Measurements from ENCODE around the gene MMAA.
"Not testable (repeated sequence)": the region's sequence is repeated elsewhere in the genome, so short reads cannot be mapped to it uniquely, and the experiment has no call there.

Gene MMAA

DNA sequence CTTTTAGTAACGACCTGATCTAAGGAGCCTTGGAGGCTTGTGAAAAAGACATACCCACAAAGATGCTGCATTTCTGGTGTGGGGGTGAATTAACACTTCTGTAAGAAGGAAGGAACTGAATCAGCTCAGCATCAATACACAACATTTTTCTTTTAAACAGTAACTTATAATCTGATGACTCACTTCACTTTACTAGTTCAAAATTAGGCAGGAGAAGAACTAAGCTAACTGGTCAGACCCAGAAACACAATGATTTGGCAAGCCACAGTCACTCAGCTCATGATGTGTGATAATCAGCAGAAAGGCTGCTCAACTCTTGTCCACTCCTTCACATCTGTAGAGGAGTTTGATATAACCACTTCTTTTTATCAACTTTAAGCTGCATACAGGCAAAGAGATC lies 4.6 kb downstream of the MMAA start:
- no peak for DNase-seq (ENCODE audit: low read depth, low spot score)
- Histone ChIP-seq H3K36me3 (ENCODE audit: insufficient read depth, low read length) (peaks cover 3% of the 10 kb centered on the region; the same call in 1 of the 2 replicates), H3K27ac (no peak overlapping the region), H3K9ac (ENCODE audit: insufficient read length) (no peak overlapping the region), H3K4me3 (no peak overlapping the region), H3K9me3 (ENCODE audit: low read depth, low read length) (no peaks in the 10 kb centered on the region)
- TF ChIP-seq EZH2 (IDR thresholded peaks at IDR 0.05), result no peak
- no peak for TF ChIP-seq FOXP2 (optimal IDR thresholded peaks at IDR 0.05; ENCODE audit: control extremely low read depth, extremely low read length, insufficient read depth)
- TF ChIP-seq POLR2AphosphoS5 (IDR thresholded peaks at IDR 0.05; ENCODE audit: borderline replicate concordance, low read depth, low read length), result no peak

DNA sequence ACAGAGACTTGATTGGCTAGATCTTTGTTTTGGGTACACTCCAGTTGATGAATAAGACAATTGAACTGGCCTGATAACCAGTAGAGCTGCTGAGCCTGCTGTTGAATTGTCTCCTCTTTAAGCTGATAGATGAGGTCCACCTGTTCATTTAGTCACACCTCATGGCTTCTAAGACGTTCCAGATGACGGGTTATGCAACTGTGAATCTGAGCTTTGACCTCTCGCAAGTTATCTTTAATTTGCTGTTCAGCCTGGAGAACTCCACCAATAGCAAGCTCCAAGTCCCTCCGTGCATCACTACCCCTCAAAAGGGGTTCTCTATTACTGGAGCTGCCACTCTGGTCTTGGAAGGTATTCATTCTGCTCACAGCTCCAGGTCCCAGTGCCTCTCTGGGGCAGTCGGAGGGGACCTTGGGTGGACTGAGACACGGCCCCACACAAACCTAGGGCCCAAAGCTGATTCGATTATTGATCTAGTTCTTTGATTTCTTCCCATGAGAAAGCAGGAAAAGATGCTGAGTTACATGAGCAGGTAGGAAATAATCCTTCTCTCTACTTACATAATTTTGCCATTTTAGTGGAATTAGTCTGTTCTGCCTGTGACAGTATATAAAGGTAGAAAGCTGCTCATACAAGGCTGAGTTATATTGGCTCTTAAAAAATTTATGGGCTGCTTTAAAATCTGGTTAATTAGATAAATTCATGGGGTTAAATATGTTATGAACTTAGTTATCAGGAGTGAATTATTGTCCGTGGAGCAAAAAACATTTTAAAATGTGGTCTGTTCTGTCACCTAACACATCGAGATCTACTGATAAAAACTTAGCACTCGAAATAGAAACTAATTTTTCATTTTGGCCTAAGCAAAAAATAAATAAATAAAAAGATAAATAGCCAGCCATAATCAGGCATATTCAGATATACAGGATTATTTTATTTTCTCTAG lies 6.8 kb downstream of the MMAA start:
- Histone ChIP-seq H3K4me3 (no peak overlapping the region), H3K9me3 (ENCODE audit: low read depth, low read length) (no peaks in the 10 kb centered on the region), H3K27ac (no peak overlapping the region), H3K36me3 (ENCODE audit: insufficient read depth, low read length) (peaks cover 3% of the 10 kb centered on the region; the same call in 1 of the 2 replicates), H3K9ac (ENCODE audit: insufficient read length) (no peak overlapping the region)
- DNase-seq (ENCODE audit: low read depth, low spot score), result no peak
- TF ChIP-seq FOXP2 (optimal IDR thresholded peaks at IDR 0.05; ENCODE audit: control extremely low read depth, extremely low read length, insufficient read depth) (no peak), EZH2 (IDR thresholded peaks at IDR 0.05) (no peak), POLR2AphosphoS5 (IDR thresholded peaks at IDR 0.05; ENCODE audit: borderline replicate concordance, low read depth, low read length) (no peak)

DNA sequence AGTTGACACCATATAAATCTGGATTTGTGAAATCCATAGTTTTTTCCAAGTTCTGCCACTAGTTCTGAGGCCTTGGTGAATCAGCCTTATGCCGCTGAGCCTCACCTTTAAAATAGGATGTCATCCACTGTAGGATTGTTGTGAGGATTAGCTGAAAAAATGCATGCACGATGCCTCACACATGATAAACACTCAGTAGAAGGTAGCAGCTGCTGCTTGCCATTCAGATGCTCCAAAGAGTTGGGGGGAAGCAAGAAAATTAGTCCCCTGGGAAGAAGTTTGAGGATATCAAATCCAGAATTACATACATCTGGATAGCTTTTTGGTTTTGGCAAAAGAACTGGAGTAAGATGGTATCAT lies 7.4 kb downstream of the MMAA start:
- no peak overlapping the region for H3K9ac ChIP-seq (ENCODE audit: insufficient read length)
- no peak for DNase-seq (ENCODE audit: low read depth, low spot score)
- peaks cover under 1% of the 10 kb centered on the region; the same call in 1 of the 2 replicates for H3K36me3 ChIP-seq (ENCODE audit: insufficient read depth, low read length)
- TF ChIP-seq FOXP2 (optimal IDR thresholded peaks at IDR 0.05; ENCODE audit: control extremely low read depth, extremely low read length, insufficient read depth) (no peak), EZH2 (IDR thresholded peaks at IDR 0.05) (no peak), POLR2AphosphoS5 (IDR thresholded peaks at IDR 0.05; ENCODE audit: borderline replicate concordance, low read depth, low read length) (no peak)
- H3K4me3 ChIP-seq, result no peak overlapping the region
- no peak overlapping the region for H3K27ac ChIP-seq
- H3K9me3 ChIP-seq (ENCODE audit: low read depth, low read length), result no peaks in the 10 kb centered on the region

DNA sequence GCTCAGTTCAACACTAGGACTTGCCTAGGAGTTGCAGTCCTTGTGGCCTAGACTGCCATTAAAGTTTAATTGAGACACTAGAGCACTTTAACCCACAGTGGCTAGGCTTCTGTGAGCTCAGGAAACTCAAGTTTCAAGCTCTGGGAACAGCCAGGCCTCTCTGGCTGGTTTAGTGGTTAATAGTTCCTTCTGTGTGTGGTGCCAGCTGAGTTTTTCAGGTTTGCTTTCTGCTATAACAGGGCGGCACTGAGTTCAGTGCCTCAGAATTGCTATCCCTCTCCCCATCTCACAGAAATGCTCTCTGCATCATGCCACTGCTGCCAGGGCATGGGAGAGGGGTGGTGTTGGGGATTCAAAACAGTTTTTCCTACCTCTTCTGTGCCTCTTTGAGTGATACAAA lies 15.9 kb downstream of the MMAA start:
- TF ChIP-seq EZH2 (IDR thresholded peaks at IDR 0.05), result no peak
- no peak for TF ChIP-seq FOXP2 (optimal IDR thresholded peaks at IDR 0.05; ENCODE audit: control extremely low read depth, extremely low read length, insufficient read depth)
- TF ChIP-seq POLR2AphosphoS5 (IDR thresholded peaks at IDR 0.05; ENCODE audit: borderline replicate concordance, low read depth, low read length), result no peak
- Histone ChIP-seq H3K9me3 (ENCODE audit: low read depth, low read length) (no peaks in the 10 kb centered on the region), H3K36me3 (ENCODE audit: insufficient read depth, low read length) (peaks cover 7% of the 10 kb centered on the region; the same call in 1 of the 2 replicates), H3K9ac (ENCODE audit: insufficient read length) (no peak overlapping the region), H3K4me3 (no peak overlapping the region), H3K27ac (no peak overlapping the region)
- no peak for DNase-seq (ENCODE audit: low read depth, low spot score)

DNA sequence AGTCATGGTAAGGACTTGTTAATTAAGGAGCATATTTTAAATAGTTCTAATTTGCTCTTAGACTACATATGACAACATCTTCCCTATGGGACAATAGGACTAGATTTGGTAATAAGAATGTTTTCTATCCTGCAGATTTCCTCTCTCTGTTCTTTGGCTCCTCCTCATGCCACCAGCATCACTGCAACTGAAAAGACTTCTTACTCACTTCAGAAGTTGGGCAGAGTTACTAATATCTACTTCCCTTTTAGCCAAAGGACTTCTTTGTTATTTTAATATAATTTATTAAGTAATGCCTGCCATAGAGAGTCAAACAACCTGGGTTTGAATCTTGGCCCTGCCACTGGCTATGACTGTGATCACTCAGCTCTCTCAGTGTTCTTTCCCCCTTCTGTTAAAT lies 16.4 kb downstream of the MMAA start:
- H3K27ac ChIP-seq, result no peak overlapping the region
- H3K36me3 ChIP-seq (ENCODE audit: insufficient read depth, low read length), result peaks cover 8% of the 10 kb centered on the region; the same call in 1 of the 2 replicates
- H3K4me3 ChIP-seq, result no peak overlapping the region
- H3K9ac ChIP-seq (ENCODE audit: insufficient read length), result no peak overlapping the region
- no peak for TF ChIP-seq POLR2AphosphoS5 (IDR thresholded peaks at IDR 0.05; ENCODE audit: borderline replicate concordance, low read depth, low read length)
- no peak for TF ChIP-seq EZH2 (IDR thresholded peaks at IDR 0.05)
- no peak for TF ChIP-seq FOXP2 (optimal IDR thresholded peaks at IDR 0.05; ENCODE audit: control extremely low read depth, extremely low read length, insufficient read depth)
- no peaks in the 10 kb centered on the region for H3K9me3 ChIP-seq (ENCODE audit: low read depth, low read length)
- no peak for DNase-seq (ENCODE audit: low read depth, low spot score)

DNA sequence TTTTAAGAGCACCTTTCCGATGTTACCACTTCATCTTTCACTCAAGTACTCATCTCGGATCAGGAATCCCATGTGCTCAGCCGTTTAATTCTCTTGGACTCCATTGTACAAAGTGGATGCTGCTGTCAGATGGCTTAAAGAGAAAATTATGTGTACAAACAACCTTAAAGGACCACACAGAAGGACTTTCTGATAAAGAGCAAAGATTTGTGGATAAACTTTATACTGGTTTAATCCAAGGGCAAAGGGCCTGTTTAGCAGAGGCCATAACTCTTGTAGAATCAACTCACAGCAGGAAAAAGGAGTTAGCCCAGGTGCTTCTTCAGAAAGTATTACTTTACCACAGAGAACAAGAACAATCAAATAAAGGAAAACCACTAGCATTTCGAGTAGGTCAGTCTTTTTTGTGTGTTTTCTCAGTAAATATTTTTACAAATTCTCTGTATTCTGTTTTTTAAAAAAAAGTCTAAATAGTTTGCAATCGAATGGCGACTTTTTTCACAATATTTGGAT lies 20.1 kb downstream of the MMAA start:
- Histone ChIP-seq H3K4me3 (no peak overlapping the region), H3K27ac (no peak overlapping the region), H3K9me3 (ENCODE audit: low read depth, low read length) (no peaks in the 10 kb centered on the region), H3K9ac (ENCODE audit: insufficient read length) (no peak overlapping the region), H3K36me3 (ENCODE audit: insufficient read depth, low read length) (peaks cover 11% of the 10 kb centered on the region; the same call in 1 of the 2 replicates)
- no peak for TF ChIP-seq FOXP2 (optimal IDR thresholded peaks at IDR 0.05; ENCODE audit: control extremely low read depth, extremely low read length, insufficient read depth)
- no peak for DNase-seq (ENCODE audit: low read depth, low spot score)

DNA sequence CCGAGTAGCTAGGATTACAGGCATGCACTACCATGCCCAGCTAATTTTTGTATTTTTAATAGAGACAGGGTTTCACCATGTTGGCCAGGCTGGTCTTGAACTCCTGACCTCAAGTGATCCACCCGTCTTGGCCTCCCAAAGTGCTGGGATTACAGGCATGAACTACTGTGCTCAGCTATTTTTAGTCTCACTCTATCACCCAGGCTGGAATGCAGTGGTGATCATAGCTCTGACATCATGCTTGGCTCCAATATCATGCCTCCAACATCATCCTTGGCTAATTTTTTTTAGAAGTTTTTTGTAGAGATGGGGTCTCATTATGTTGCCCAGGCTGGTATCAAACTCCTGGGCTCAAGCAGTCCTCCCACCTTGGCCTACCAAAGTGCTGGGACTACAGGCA lies 21.1 kb downstream of the MMAA start:
- H3K27ac ChIP-seq; DNase-seq (ENCODE audit: low read depth, low spot score): not testable (repeated sequence)
- peaks cover 11% of the 10 kb centered on the region; the same call in 1 of the 2 replicates for H3K36me3 ChIP-seq (ENCODE audit: insufficient read depth, low read length)

DNA sequence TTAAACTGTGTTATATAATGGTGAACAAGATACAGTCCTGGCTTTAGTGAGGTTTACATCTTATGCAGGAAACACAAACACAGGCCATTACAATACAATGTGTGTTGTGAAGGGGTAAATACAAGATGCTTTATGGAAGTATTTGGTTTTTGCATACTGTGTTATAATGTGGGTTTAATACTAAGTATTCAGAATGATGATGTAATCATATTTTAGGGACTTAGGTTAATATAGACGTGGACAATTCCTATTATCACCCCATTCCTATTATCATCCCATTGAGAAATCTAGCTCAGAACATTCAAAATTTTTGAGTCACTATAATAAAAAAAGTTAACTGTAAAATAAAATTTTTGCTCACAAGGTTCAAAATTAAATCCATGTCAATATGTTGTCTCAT lies 24.1 kb downstream of the MMAA start:
- no peak overlapping the region for H3K27ac ChIP-seq
- peaks cover 11% of the 10 kb centered on the region; the same call in 1 of the 2 replicates for H3K36me3 ChIP-seq (ENCODE audit: insufficient read depth, low read length)
- TF ChIP-seq POLR2AphosphoS5 (IDR thresholded peaks at IDR 0.05; ENCODE audit: borderline replicate concordance, low read depth, low read length), result no peak
- TF ChIP-seq EZH2 (IDR thresholded peaks at IDR 0.05), result no peak
- TF ChIP-seq FOXP2 (optimal IDR thresholded peaks at IDR 0.05; ENCODE audit: control extremely low read depth, extremely low read length, insufficient read depth), result no peak
- H3K4me3 ChIP-seq, result no peak overlapping the region
- no peaks in the 10 kb centered on the region for H3K9me3 ChIP-seq (ENCODE audit: low read depth, low read length)
- H3K9ac ChIP-seq (ENCODE audit: insufficient read length), result no peak overlapping the region
- DNase-seq (ENCODE audit: low read depth, low spot score), result no peak

More for the DNA sequence above, 21.1 kb downstream of the MMAA start:
- not testable (repeated sequence) for H3K4me3 ChIP-seq; H3K9me3 ChIP-seq (ENCODE audit: low read depth, low read length); H3K9ac ChIP-seq (ENCODE audit: insufficient read length)
